Measurements from ENCODE around the gene TMPRSS2.

The TMPRSS2 gene

GRCh38 chr21:41481191-41481590 is 26.8 kb downstream of the TMPRSS2 start:
- DNase-seq (ENCODE audit: extremely low read depth, insufficient read length) = no peak
- no peak overlapping the region for H3K4me3 ChIP-seq (replicated peaks; ENCODE audit: low read depth, low read length)
- no peaks in the 10 kb centered on the region for H3K27me3 ChIP-seq (replicated peaks; ENCODE audit: control insufficient read depth, insufficient read depth, low read length)
- TF ChIP-seq CTCF (IDR thresholded peaks at IDR 0.05; ENCODE audit: insufficient read depth, low read length, poor library complexity, severe bottlenecking) = no peak
- no peaks in the 10 kb centered on the region for H3K36me3 ChIP-seq (ENCODE audit: control insufficient read depth, insufficient read depth, low read length)

GRCh38 chr21:41480086-41480690 is 27.8 kb downstream of the TMPRSS2 start:
- Histone ChIP-seq H3K36me3 (ENCODE audit: control insufficient read depth, insufficient read depth, low read length) (no peaks in the 10 kb centered on the region), H3K27me3 (replicated peaks; ENCODE audit: control insufficient read depth, insufficient read depth, low read length) (no peaks in the 10 kb centered on the region), H3K4me3 (replicated peaks; ENCODE audit: low read depth, low read length) (no peak overlapping the region)
- DNase-seq (ENCODE audit: extremely low read depth, insufficient read length) = no peak
- TF ChIP-seq CTCF (IDR thresholded peaks at IDR 0.05; ENCODE audit: insufficient read depth, low read length, poor library complexity, severe bottlenecking) = no peak

- Histone ChIP-seq H3K27me3 (replicated peaks; ENCODE audit: control insufficient read depth, insufficient read depth, low read length) (no peaks in the 10 kb centered on the region), H3K4me3 (replicated peaks; ENCODE audit: low read depth, low read length) (no peak overlapping the region), H3K36me3 (ENCODE audit: control insufficient read depth, insufficient read depth, low read length) (no peaks in the 10 kb centered on the region)
- no peak for DNase-seq (ENCODE audit: extremely low read depth, insufficient read length)
- TF ChIP-seq CTCF (IDR thresholded peaks at IDR 0.05; ENCODE audit: insufficient read depth, low read length, poor library complexity, severe bottlenecking) = no peak
These were observed 28.3 kb downstream of the TMPRSS2 start for GRCh38 chr21:41479686-41480085.

GRCh38 chr21:41478319-41479177 is 29.4 kb downstream of the TMPRSS2 start:
- H3K36me3 ChIP-seq (ENCODE audit: control insufficient read depth, insufficient read depth, low read length) = no peaks in the 10 kb centered on the region
- no peaks in the 10 kb centered on the region for H3K27me3 ChIP-seq (replicated peaks; ENCODE audit: control insufficient read depth, insufficient read depth, low read length)
- DNase-seq (ENCODE audit: extremely low read depth, insufficient read length) = no peak
- TF ChIP-seq CTCF (IDR thresholded peaks at IDR 0.05; ENCODE audit: insufficient read depth, low read length, poor library complexity, severe bottlenecking) = no peak
- H3K4me3 ChIP-seq (replicated peaks; ENCODE audit: low read depth, low read length) = no peak overlapping the region

GRCh38 chr21:41477641-41478318 is 30.2 kb downstream of the TMPRSS2 start:
- no peak for DNase-seq (ENCODE audit: extremely low read depth, insufficient read length)
- no peak for TF ChIP-seq CTCF (IDR thresholded peaks at IDR 0.05; ENCODE audit: insufficient read depth, low read length, poor library complexity, severe bottlenecking)
- Histone ChIP-seq H3K27me3 (replicated peaks; ENCODE audit: control insufficient read depth, insufficient read depth, low read length) (no peaks in the 10 kb centered on the region), H3K4me3 (replicated peaks; ENCODE audit: low read depth, low read length) (no peak overlapping the region), H3K36me3 (ENCODE audit: control insufficient read depth, insufficient read depth, low read length) (no peaks in the 10 kb centered on the region)

Data from GM06990 (cell line).